Measurements from ENCODE around the gene DCAF17. TPM values are rescaled to one million over a fixed set of nuclear protein-coding genes. Genes with fewer than 3 reads are reported as not detected.

DCAF17 gene
- total and polyA plus RNA-seq, 4 donors: 2.5 to 10.4 (median 6.1) TPM

DNA sequence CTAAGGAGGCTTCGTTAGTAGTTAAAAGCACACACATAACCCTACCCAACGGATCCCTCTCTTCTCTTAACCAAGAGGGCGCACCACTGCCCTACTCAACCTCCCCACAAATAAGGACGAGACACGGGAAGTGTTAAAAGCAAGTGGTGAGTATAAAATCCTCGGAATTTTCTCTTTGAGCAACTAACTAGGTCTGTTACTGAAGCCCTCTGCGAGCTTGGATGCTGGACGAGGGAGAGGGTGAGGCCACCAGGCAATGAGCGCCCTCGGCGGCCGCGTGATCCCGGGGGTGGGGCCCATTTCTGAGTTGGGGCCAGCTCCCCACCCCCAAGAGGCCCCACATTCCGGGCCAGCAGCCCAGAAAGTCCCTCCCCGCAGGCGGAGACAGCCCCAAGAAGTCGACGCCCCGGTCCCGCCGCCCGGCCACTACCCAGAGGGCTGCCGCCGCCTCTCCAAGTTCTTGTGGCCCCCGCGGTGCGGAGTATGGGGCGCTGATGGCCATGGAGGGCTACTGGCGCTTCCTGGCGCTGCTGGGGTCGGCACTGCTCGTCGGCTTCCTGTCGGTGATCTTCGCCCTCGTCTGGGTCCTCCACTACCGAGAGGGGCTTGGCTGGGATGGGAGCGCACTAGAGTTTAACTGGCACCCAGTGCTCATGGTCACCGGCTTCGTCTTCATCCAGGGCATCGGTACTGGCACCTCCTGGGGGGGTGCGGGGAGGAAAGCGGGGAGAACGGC is 88.2 kb downstream of the DCAF17 start, which contains the start of gene CYBRD1:
Gene CYBRD1, plus strand, starts transcription at position 423 of the 736 bp plus-strand sequence. Its CDS starts 72 bp downstream, at position 495.
- no peaks in the 10 kb centered on the region for H3K27me3 ChIP-seq (ENCODE audit: control insufficient read depth in 4 of 4, insufficient read depth in 4 of 4, low read length in 3 of 4)
- TF ChIP-seq JUND (IDR thresholded peaks at IDR 0.05) (no peak), FOXA1 (IDR thresholded peaks at IDR 0.05) (no peak), NR2F2 (IDR thresholded peaks at IDR 0.05) (peak; percentile 29)
- TF ChIP-seq, protein P1, sequence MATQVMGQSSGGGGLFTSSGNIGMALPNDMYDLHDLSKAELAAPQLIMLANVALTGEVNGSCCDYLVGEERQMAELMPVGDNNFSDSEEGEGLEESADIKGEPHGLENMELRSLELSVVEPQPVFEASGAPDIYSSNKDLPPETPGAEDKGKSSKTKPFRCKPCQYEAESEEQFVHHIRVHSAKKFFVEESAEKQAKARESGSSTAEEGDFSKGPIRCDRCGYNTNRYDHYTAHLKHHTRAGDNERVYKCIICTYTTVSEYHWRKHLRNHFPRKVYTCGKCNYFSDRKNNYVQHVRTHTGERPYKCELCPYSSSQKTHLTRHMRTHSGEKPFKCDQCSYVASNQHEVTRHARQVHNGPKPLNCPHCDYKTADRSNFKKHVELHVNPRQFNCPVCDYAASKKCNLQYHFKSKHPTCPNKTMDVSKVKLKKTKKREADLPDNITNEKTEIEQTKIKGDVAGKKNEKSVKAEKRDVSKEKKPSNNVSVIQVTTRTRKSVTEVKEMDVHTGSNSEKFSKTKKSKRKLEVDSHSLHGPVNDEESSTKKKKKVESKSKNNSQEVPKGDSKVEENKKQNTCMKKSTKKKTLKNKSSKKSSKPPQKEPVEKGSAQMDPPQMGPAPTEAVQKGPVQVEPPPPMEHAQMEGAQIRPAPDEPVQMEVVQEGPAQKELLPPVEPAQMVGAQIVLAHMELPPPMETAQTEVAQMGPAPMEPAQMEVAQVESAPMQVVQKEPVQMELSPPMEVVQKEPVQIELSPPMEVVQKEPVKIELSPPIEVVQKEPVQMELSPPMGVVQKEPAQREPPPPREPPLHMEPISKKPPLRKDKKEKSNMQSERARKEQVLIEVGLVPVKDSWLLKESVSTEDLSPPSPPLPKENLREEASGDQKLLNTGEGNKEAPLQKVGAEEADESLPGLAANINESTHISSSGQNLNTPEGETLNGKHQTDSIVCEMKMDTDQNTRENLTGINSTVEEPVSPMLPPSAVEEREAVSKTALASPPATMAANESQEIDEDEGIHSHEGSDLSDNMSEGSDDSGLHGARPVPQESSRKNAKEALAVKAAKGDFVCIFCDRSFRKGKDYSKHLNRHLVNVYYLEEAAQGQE (IDR thresholded peaks at IDR 0.05): peak; percentile 21
- peak within 1 kb of the TSS; percentile 28 to 81 (median 69) for H3K4me3 ChIP-seq (ENCODE audit: low read depth in 1 of 3, low read length in 3 of 3)
- DNase-seq (ENCODE audit: low spot score): peak; percentile 89
- WGBS: 7% methylated on average over 45 of the region's 45 CpGs
- H3K4me1 ChIP-seq (ENCODE audit: control insufficient read depth in 4 of 4, insufficient read depth in 4 of 4, low read length in 3 of 4): peaks cover 5 to 23% (median 14%) of the 10 kb centered on the region in 4 donors
- H3K27ac ChIP-seq (ENCODE audit: low read depth in 1 of 2, low read length in 2 of 2): peak within 1 kb of the TSS; percentile 60 to 74
- no peaks in the 10 kb centered on the region for H3K9me3 ChIP-seq (ENCODE audit: control insufficient read depth in 4 of 4, low read length in 3 of 4)
- no peaks in the 10 kb centered on the region for H3K36me3 ChIP-seq (ENCODE audit: control insufficient read depth in 4 of 4, insufficient read depth in 3 of 4, low read depth in 1 of 4, low read length in 3 of 4)
- peak within 1 kb of the TSS in 1 of 2 donors; percentile 56 for H3K9ac ChIP-seq (ENCODE audit: low read depth in 1 of 2, low read length in 2 of 2)

DNA sequence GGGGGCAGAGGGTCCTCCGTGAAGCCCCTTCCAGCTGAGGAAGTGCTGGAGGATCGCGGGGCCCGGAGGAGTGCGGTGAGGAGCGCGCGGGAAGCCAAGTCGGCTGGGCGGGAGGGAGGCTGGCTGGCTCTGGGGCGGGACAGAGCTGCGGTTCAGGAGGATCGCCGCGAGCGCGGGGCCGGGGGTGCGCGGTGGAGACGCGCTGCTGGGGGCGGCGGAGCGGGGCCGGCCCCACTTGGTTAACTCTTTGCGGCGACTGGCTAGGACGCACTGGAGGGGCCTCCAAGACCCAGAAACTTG is 88.7 kb downstream of the DCAF17 start:
- H3K4me3 ChIP-seq (ENCODE audit: low read depth in 1 of 3, low read length in 3 of 3): peak overlapping the region; percentile 28 to 81 (median 69)
- H3K27ac ChIP-seq (ENCODE audit: low read depth in 1 of 2, low read length in 2 of 2): peak overlapping the region; percentile 60 to 74
- no peak overlapping the region for H3K9ac ChIP-seq (ENCODE audit: low read depth in 1 of 2, low read length in 2 of 2)
- peak; percentile 59 for DNase-seq (ENCODE audit: low spot score)
- no peaks in the 10 kb centered on the region for H3K36me3 ChIP-seq (ENCODE audit: control insufficient read depth in 4 of 4, insufficient read depth in 3 of 4, low read depth in 1 of 4, low read length in 3 of 4)
- H3K4me1 ChIP-seq (ENCODE audit: control insufficient read depth in 4 of 4, insufficient read depth in 4 of 4, low read length in 3 of 4): peaks cover 5 to 23% (median 14%) of the 10 kb centered on the region in 4 donors
- TF ChIP-seq EGR1 (IDR thresholded peaks at IDR 0.05; ENCODE audit: low read depth in 2 of 2): no peak
- no peak for TF ChIP-seq GABPA (IDR thresholded peaks at IDR 0.05 in 1 of 2, conservative IDR thresholded peaks at IDR 0.05 in 1 of 2)
- TF ChIP-seq YY1 (IDR thresholded peaks at IDR 0.05): no peak
- no peak for TF ChIP-seq RAD21 (IDR thresholded peaks at IDR 0.05)
- no peak for TF ChIP-seq ATF3 (IDR thresholded peaks at IDR 0.05)
- no peaks in the 10 kb centered on the region for H3K27me3 ChIP-seq (ENCODE audit: control insufficient read depth in 4 of 4, insufficient read depth in 4 of 4, low read length in 3 of 4)
- H3K9me3 ChIP-seq (ENCODE audit: control insufficient read depth in 4 of 4, low read length in 3 of 4): no peaks in the 10 kb centered on the region
- 2% methylated on average over 29 of the region's 29 CpGs for WGBS

DNA sequence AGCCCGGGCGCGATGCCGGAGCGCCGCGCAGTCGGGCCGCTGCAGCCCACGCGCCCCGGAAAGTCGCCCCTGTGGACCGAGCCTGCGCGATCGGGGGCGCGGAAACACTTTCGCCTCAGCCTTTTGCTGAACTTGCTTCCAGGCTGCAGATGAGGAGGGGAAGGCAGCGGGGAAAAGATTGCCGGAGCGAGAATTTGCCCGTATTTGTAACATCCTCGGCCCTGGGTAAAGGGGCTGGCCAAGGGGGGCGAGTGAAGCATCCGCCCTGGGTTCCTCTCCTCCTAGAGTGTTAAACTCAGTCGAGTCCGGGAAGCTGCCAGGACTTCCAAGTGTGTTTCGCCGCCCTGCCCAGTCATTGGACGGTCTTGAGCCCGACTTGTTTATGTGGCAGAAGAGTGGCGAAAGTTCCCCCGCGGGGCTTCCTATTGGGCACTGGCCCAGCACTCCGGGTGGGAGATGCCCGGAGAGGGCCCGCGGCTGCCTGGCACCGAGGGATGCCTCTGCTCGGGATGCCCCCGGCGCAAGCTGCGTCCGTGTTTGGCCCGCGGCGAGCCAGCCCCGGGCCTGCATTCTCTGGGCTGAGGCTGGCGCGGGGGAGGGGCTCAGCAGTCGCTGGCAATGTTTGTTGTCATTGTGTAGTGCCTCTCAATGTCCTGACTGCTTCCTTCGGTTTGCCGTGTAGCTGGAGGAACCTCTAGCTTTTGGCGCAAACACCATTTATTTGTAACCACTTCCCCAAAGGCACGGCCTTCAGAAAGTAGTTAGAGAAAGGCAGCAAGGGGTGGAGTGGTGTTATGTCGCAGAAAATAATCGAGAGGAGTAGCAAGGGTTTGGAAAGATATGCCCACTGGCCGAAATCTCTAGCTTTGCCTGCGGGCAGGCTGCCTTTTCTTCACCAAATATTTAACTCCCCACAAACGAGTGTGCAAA is 89.3 kb downstream of the DCAF17 start:
- H3K27ac ChIP-seq (ENCODE audit: low read depth in 1 of 2, low read length in 2 of 2): peak overlapping the region; percentile 60 to 74
- peak overlapping the region; percentile 56 to 74 for H3K9ac ChIP-seq (ENCODE audit: low read depth in 1 of 2, low read length in 2 of 2)
- H3K4me1 ChIP-seq (ENCODE audit: control insufficient read depth in 4 of 4, insufficient read depth in 4 of 4, low read length in 3 of 4): peaks cover 5 to 23% (median 14%) of the 10 kb centered on the region in 4 donors
- H3K9me3 ChIP-seq (ENCODE audit: control insufficient read depth in 4 of 4, low read length in 3 of 4): no peaks in the 10 kb centered on the region
- no peaks in the 10 kb centered on the region for H3K36me3 ChIP-seq (ENCODE audit: control insufficient read depth in 4 of 4, insufficient read depth in 3 of 4, low read depth in 1 of 4, low read length in 3 of 4)
- no peaks in the 10 kb centered on the region for H3K27me3 ChIP-seq (ENCODE audit: control insufficient read depth in 4 of 4, insufficient read depth in 4 of 4, low read length in 3 of 4)
- TF ChIP-seq CTCF (IDR thresholded peaks at IDR 0.05; ENCODE audit: low read depth, low read length, missing input control) (no peak), RXRA (IDR thresholded peaks at IDR 0.05) (peak in 1 of 2 donors; percentile 7), RAD21 (IDR thresholded peaks at IDR 0.05) (peak in 1 of 2 donors; percentile 28), YY1 (IDR thresholded peaks at IDR 0.05) (peak; percentile 21)
- H3K4me3 ChIP-seq (ENCODE audit: low read depth in 1 of 3, low read length in 3 of 3): peak overlapping the region; percentile 28 to 81 (median 69)
- WGBS: under 1% methylated on average over 62 of the region's 62 CpGs
- peak; percentile 68 for DNase-seq (ENCODE audit: low spot score)

Measured in liver (tissue), 9 donors.